PC-9 (cell line): ENCODE data around the gene CD180.

ENCODE experiments used
- EZH2 ChIP-seq: fragments of 200-600 bp; sonication (generic); IDR thresholded peaks from 2 replicates; pipeline ENCODE4 v1.8.0; 2017; ENCODE audit warnings: antibody characterized with exemption, low read depth
- TF ChIP-seq, protein P1 (sequence below): fragments of 200-600 bp; sonication (generic); conservative IDR thresholded peaks from 2 replicates; pipeline ENCODE4 v1.6.1; 2017; ENCODE audit warnings: mixed run types, antibody characterized with exemption, mild to moderate bottlenecking, moderate library complexity

DNA sequence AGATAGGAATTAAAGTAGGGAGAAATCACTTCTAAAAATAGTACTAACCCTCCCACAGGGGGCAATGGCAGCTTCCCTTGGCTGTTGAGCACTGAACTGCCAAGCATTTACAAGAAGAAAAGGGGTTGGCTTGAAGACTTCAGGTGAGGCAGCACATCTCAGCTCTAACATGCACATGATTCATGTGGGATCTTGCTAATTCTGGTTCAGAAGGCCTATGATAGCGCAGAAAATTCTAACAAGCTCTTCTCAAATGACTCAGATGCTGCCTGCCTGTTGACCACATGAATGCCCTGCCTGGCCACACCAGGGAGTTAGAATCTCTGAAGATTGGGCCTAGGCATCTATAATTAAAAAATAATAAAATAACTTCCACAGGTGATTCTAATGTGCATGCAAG is 22.6 kb downstream of the CD180 start:
- TF ChIP-seq, protein P1, sequence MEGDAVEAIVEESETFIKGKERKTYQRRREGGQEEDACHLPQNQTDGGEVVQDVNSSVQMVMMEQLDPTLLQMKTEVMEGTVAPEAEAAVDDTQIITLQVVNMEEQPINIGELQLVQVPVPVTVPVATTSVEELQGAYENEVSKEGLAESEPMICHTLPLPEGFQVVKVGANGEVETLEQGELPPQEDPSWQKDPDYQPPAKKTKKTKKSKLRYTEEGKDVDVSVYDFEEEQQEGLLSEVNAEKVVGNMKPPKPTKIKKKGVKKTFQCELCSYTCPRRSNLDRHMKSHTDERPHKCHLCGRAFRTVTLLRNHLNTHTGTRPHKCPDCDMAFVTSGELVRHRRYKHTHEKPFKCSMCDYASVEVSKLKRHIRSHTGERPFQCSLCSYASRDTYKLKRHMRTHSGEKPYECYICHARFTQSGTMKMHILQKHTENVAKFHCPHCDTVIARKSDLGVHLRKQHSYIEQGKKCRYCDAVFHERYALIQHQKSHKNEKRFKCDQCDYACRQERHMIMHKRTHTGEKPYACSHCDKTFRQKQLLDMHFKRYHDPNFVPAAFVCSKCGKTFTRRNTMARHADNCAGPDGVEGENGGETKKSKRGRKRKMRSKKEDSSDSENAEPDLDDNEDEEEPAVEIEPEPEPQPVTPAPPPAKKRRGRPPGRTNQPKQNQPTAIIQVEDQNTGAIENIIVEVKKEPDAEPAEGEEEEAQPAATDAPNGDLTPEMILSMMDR: no peak
- TF ChIP-seq EZH2: no peak
